HepG2 (cell line): ENCODE measurements around the gene FOXJ2. TPM values are rescaled to one million over a fixed set of nuclear protein-coding genes. Genes with fewer than 3 reads are reported as not detected.

Experiments used
- AGO1 ChIP-seq: fragments of 200-400 bp; formaldehyde crosslinking; IDR thresholded peaks from 2 replicates; pipeline ENCODE4 v1.6.1; 2017; ENCODE audit warnings: mild to moderate bottlenecking, low read depth, low read length, moderate library complexity; ENCODE audit not compliant: poor library complexity, severe bottlenecking
- AGO2 ChIP-seq: fragments of 200-400 bp; formaldehyde crosslinking; optimal IDR thresholded peaks from 2 replicates; pipeline ENCODE3; 2017; ENCODE audit warnings: mild to moderate bottlenecking, low read depth, low read length, moderate library complexity
- ATF5 ChIP-seq: sonication (generic); formaldehyde crosslinking; IDR thresholded peaks from 2 replicates; pipeline ENCODE4 v1.4.0; 2020; ENCODE audit warnings: mild to moderate bottlenecking, low read depth, missing genetic modification reagents
- BRF2 ChIP-seq: sonication (generic); formaldehyde crosslinking; IDR thresholded peaks from 2 replicates; pipeline ENCODE4 v1.8.1; 2022; ENCODE audit warnings: mild to moderate bottlenecking, missing genetic modification reagents
- FOSL2 ChIP-seq: sonication (generic); formaldehyde crosslinking; IDR thresholded peaks from 2 replicates; pipeline ENCODE4 v1.4.0; 2020; ENCODE audit warnings: missing genetic modification reagents
- HDAC1 ChIP-seq: sonication (generic); formaldehyde crosslinking; IDR thresholded peaks from 2 replicates; pipeline ENCODE4 v1.5.1; 2020; ENCODE audit warnings: mild to moderate bottlenecking, missing genetic modification reagents
- MXD3 ChIP-seq: IDR thresholded peaks from 2 replicates; pipeline ENCODE4 v1.6.1; 2016; ENCODE audit warnings: mild to moderate bottlenecking, missing biosample characterization, missing genetic modification reagents
- NR2C2 ChIP-seq: sonication (generic); formaldehyde crosslinking; IDR thresholded peaks from 2 replicates; pipeline ENCODE4 v1.4.0; 2020; ENCODE audit warnings: missing genetic modification reagents, mild to moderate bottlenecking, moderate library complexity, borderline replicate concordance
- PHF8 ChIP-seq: sonication (generic); formaldehyde crosslinking; IDR thresholded peaks from 2 replicates; pipeline ENCODE4 v1.5.0; 2020; ENCODE audit warnings: missing genetic modification reagents
- RARA ChIP-seq: IDR thresholded peaks from 2 replicates; pipeline ENCODE4 v1.6.1; 2016; ENCODE audit warnings: missing genetic modification reagents, missing compliant biosample characterization
- SP4 ChIP-seq: sonication (generic); formaldehyde crosslinking; IDR thresholded peaks from 2 replicates; pipeline ENCODE4 v1.8.1; 2023; ENCODE audit warnings: mild to moderate bottlenecking, missing genetic modification reagents
- STAT6 ChIP-seq: sonication (generic); formaldehyde crosslinking; IDR thresholded peaks from 2 replicates; pipeline ENCODE4 v1.4.0; 2020; ENCODE audit warnings: missing genetic modification reagents, mild to moderate bottlenecking, borderline replicate concordance
- TEAD2 ChIP-seq: sonication (generic); formaldehyde crosslinking; IDR thresholded peaks from 2 replicates; pipeline ENCODE4 v1.9.0; 2021; ENCODE audit warnings: missing genetic modification reagents
- XRCC5 ChIP-seq: fragments of 200-400 bp; formaldehyde crosslinking; optimal IDR thresholded peaks from 2 replicates; pipeline ENCODE3; 2017; ENCODE audit warnings: mild to moderate bottlenecking, low read length
- ZBTB38 ChIP-seq: sonication (generic); formaldehyde crosslinking; IDR thresholded peaks from 2 replicates; pipeline ENCODE4 v1.5.1; 2020; ENCODE audit warnings: mild to moderate bottlenecking, missing genetic modification reagents
- ZNF335 ChIP-seq: sonication (generic); formaldehyde crosslinking; IDR thresholded peaks from 2 replicates; pipeline ENCODE4 v1.4.0; 2020; ENCODE audit warnings: missing genetic modification reagents
- ZNF451 ChIP-seq: sonication (generic); formaldehyde crosslinking; IDR thresholded peaks from 2 replicates; pipeline ENCODE4 v1.5.0; 2020; ENCODE audit warnings: mild to moderate bottlenecking, missing genetic modification reagents
- ZNF556 ChIP-seq: sonication (generic); formaldehyde crosslinking; IDR thresholded peaks from 2 replicates; pipeline ENCODE4 v1.4.0; 2020; ENCODE audit warnings: mild to moderate bottlenecking, missing genetic modification reagents, borderline replicate concordance
- ZNF775 ChIP-seq: sonication (generic); formaldehyde crosslinking; IDR thresholded peaks from 2 replicates; pipeline ENCODE4 v1.4.0; 2020; ENCODE audit warnings: missing genetic modification reagents, mild to moderate bottlenecking, moderate library complexity, borderline replicate concordance
- ZNF788 ChIP-seq: sonication (generic); formaldehyde crosslinking; IDR thresholded peaks from 2 replicates; pipeline ENCODE4 v1.5.0; 2020; ENCODE audit warnings: mild to moderate bottlenecking, missing genetic modification reagents, borderline replicate concordance
- ZNF891 ChIP-seq: sonication (generic); formaldehyde crosslinking; IDR thresholded peaks from 2 replicates; pipeline ENCODE4 v1.5.0; 2020; ENCODE audit warnings: mild to moderate bottlenecking, missing genetic modification reagents
- ZSCAN25 ChIP-seq: sonication (generic); formaldehyde crosslinking; IDR thresholded peaks from 2 replicates; pipeline ENCODE4 v1.8.0; 2022; ENCODE audit warnings: mild to moderate bottlenecking, missing genetic modification reagents
- polyA plus RNA-seq, 8 experiments: library from polyadenylated mRNA; depleted of rRNA in 3 of 8; stranded (reverse) in 7 of 8; unstranded in 1 of 8; fragments of >200 nt; fragmentation: Illumina TruSeq in 4 of 8; extraction: Trizol in 4 of 8; gene quantifications; 2 replicates each; pipeline versions ENCODE4 v1.2.1 to v1.2.3, GENCODE V29; 2011 to 2016; ENCODE audit warnings: low read depth in 4 of 8, missing spikeins in 1 of 8, mixed read lengths in 1 of 8; ENCODE audit not compliant: insufficient read depth in 1 of 8
- total RNA-seq, 5 experiments: library from RNA; depleted of rRNA; stranded (reverse); fragments of >200 nt; fragmentation: Illumina TruSeq; extraction: Trizol; gene quantifications; 2 replicates each; pipeline ENCODE4 v1.2.3, GENCODE V29; 2016; ENCODE audit warnings: low read depth in 1 of 5

Gene FOXJ2
- total and polyA plus RNA-seq, 2 of the 13 experiments (the other 11 are each of a cell fraction or from before 2014, with no cell fraction given): 2.2 to 2.9 TPM

GRCh38 chr12:8032242-8033152 lies at the start of gene FOXJ2 (continued):
- TF ChIP-seq AGO1: peak; percentile 26
- TF ChIP-seq FOSL2 (CRISPR knock-in tag): peak; percentile 7; the same call in 1 of the 2 replicates
- TF ChIP-seq NR2C2 (CRISPR knock-in tag): no peak
- peak; percentile 32 for TF ChIP-seq AGO2
- no peak for TF ChIP-seq ZNF775 (CRISPR knock-in tag)
- TF ChIP-seq ZNF556 (CRISPR knock-in tag): peak; percentile 63; the same call in 1 of the 2 replicates
- peak; percentile 61; the same call in 1 of the 2 replicates for TF ChIP-seq ATF5
- TF ChIP-seq STAT6 (CRISPR knock-in tag): no peak
- peak; percentile 57 for TF ChIP-seq HDAC1 (CRISPR knock-in tag)
- TF ChIP-seq ZNF335: no peak
- TF ChIP-seq ZNF788 (CRISPR knock-in tag): peak; percentile 76
- TF ChIP-seq ZBTB38 (CRISPR knock-in tag): peak; percentile 37; the same call in 1 of the 2 replicates
- peak; percentile 58; the same call in 1 of the 2 replicates for TF ChIP-seq ZNF451
- peak; percentile 55; the same call in 1 of the 2 replicates for TF ChIP-seq SP4
- no peak for TF ChIP-seq RARA
- TF ChIP-seq TEAD2 (CRISPR knock-in tag): no peak
- TF ChIP-seq MXD3 (CRISPR knock-in tag): peak; percentile 59; the same call in 1 of the 2 replicates
- TF ChIP-seq ZSCAN25 (CRISPR knock-in tag): peak; percentile 37; the same call in 1 of the 2 replicates
- peak; percentile 35; the same call in 1 of the 2 replicates for TF ChIP-seq ZNF891 (CRISPR knock-in tag)
- TF ChIP-seq PHF8 (CRISPR knock-in tag): peak; percentile 95
- peak; percentile 13 for TF ChIP-seq XRCC5
- 0 out of 2 replicates have a peak, but pooled peaks have one; percentile 68 for TF ChIP-seq BRF2 (CRISPR knock-in tag)
